Stimulated activated naive CD4-positive, alpha-beta T cell (primary cell): ENCODE results near the gene CPN1.
A peak's percentile ranks its signal among the peaks of the same experiment; 100 is the strongest.

ENCODE experiments used
- DNase-seq, 6 experiments: peaks; one replicate each; lab custom pipeline; 2025; lab: John Stamatoyannopoulos, UW

CPN1 gene

GRCh38 chr10:99996671-99997648, 84.7 kb downstream of the CPN1 start:
- DNase-seq = no peak

- DNase-seq = no peak
Measured at GRCh38 chr10:99995713-99996112, 86.0 kb downstream of the CPN1 start.

GRCh38 chr10:99995269-99995668, 86.4 kb downstream of the CPN1 start:
- no peak for DNase-seq

- no peak for DNase-seq
Measured at GRCh38 chr10:99994801-99995200, 86.9 kb downstream of the CPN1 start.

GRCh38 chr10:99993701-99994689, 87.7 kb downstream of the CPN1 start:
- DNase-seq = peak; percentile 10 to 58 (median 46)
